Activated effector memory CD4-positive, alpha-beta T cell treated with anti-CD3 and anti-CD28 coated beads, Interleukin-2, amount 50 U/mL, for 16 hours (primary cell): ENCODE measurements around the gene CXCL1.

Source experiments
- DNase-seq: peaks from one replicate; pipeline ENCODE4 v3.0.0-alpha.2; 2020

The CXCL1 gene

DNA sequence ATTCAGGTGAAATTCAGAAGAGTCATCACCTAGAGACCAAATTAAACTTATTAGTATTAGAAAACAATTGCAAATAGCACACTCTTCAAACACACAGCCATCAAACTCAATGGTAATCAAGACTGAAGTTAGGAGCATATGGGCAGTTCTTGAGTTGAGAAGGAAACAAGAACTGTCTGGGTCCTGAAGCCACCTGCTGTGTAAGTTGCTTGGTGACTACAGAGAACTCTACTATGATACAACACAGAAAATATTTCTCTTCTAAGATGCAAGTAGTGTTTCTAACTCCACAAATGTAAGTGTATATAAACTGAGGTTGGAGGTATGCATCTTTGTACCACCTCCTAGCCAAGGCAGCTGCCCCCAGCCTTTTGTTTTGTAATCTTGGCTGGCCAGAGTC is 16.4 kb upstream of the CXCL1 start:
- no peak for DNase-seq

DNA sequence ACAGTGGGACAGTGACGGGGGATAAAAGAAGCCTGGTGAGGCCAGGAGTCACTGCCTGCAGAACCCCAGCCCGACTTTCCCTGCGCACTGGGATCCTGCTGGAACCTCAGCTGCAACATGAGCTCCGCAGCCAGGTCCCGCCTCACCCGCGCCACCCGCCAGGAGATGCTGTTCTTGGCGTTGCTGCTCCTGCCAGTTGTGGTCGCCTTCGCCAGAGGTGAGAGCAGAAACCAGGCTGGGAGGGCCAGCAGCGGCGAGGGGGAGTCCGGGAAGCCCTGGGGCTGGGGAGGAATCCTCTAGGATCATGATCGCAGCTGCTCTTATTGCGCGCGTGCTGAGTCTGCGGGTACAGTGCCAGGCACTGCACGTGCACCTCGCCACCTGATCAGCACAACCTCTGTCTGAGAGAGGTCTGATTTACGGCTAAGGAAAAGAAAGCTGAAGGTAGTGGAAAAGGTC is 15.9 kb upstream of the CXCL1 start, which contains the start of gene PF4V1:
TSS of gene PF4V1 (plus strand) at position 51 of the 459 bp plus-strand sequence. CDS start at position 118, 67 bp downstream.
- no peak for DNase-seq

DNA sequence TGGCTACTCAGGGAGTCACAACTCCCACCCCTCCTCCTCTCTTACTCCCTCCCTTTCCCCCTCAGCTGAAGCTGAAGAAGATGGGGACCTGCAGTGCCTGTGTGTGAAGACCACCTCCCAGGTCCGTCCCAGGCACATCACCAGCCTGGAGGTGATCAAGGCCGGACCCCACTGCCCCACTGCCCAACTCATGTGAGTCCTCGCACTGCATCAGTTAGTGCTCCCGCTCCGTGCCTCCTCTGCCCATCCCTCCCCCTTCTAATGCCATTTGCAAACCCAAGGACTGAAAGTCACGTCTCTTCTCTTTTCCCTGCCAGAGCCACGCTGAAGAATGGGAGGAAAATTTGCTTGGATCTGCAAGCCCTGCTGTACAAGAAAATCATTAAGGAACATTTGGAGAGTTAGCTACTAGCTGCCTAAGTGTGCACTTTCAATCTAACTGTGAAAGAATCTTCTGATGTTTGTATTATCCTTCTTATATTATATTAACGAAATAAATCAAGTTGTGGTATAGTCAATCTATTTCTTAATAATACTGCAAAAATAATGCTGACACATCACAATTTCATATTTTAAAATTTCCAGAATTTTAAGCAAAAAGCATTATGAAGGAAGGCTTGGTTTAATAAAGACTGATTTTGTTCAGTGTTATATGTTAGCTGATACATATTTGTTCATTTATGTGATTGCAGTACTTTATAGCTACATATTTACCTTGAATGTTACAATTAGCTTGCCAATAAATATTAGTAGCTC is 15.3 kb upstream of the CXCL1 start:
- DNase-seq: no peak

DNA sequence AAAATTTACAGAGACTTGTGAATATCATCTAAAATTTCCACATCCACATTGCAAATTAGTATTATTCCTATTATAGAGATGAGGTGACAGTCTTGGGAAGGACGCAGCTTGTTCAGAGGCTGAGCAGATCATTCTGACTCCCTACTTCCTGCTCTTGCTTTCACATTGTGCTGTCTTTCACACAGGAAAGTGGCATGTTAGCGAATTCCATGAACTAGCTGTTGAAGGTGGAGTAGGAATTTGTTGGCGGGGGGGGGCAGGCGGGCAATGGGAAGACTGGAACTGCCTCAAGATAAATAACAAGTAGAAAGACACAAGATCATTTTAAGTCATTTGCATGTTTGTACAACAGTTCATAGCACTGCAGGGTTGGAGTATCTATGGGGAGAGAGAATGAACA is 13.8 kb upstream of the CXCL1 start:
- DNase-seq: no peak

DNA sequence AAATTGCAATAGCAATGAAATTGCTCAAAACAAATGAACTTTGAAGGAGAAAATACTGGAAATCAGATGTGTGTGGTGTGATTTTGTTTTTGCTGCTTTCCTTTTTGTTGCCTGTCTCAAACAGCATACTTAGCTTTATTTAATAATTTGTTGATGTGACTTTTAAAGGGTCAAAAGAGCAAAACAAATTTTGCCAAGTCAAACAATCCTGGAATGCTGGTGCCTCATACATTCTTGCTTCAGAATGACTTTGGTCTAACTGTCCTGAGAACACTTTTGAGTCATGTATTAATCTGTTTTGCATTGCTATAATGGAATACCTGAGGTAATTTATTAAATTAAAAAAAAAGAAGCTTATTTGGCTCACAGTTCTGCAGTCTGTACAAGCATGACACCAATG is 12.7 kb upstream of the CXCL1 start:
- no peak for DNase-seq

DNA sequence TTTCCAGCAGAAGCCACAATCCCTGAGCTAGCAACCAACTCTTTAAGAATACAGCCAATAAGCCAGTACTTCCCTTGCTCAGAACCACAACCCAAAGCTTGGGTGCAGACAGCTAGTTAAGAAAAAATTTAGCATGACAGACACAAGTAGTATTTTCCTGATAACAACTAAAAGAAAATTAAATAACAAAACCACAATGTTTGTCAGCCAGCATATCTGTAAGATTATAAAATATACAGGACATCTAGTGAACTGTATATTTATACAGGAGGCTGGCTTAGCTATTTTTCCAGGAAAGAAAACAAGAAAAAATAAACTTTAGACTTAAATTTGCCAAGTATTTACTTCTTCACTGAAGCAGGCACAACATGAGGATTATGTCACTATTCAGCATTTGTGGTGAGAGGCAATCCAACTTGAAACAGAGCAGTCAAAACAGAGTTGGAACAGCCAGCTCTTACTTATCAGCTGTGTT is 9.5 kb upstream of the CXCL1 start:
- no peak for DNase-seq

DNA sequence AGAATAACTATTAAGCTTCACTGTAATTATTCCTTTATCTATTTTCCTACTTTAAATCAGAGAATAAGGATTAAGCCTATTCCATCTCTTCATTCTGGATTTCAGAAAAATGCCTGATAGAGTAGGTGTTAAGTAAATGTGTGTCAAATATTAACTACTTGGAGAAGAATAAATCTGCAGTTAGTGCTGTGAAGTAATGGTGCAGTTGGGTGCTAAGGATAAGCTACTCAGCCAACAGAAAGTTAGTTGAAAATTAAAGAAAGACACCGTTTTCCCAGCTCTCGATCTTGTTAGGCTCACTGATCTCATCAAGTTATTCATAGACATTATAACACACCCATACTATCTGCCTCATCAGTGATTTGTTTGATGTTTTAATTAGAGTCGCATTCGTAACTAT is 9.0 kb upstream of the CXCL1 start:
- DNase-seq: no peak

DNA sequence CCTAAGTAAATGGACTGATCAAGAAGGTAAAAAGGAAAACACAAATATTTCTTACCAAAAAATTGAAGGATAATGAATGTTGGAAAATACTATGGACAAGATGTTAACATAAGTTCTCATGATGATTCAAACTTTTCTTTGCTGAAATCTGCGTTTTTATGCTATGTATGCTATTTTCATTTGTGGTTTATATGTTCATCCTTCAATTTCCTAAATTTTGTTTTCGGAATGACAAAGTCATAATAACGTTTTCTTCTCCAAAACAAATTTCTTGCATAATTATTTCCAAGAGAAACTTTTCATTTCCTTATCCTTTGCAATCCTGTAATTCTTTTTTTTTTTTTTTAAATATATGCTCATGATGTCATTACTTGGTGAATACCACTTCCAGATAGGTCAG is 8.3 kb upstream of the CXCL1 start:
- no peak for DNase-seq

DNA sequence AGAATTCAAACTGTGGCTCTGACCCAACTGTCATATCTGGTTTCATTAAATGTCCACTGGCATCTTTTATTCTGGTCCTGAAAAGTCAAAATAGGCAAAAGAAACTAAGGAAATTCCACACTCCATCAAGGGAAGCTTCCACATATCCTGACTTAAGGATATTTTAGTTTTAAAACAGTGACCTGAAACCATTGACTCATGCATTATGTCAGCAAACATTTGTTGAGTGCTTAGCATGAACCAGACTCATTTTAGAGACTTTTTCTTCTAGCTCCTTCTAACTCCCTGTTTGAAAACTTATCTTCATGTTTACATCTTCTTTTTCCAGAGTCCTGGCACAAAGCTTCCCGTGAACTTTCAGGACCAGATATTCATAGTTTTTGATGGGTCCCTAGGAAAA is 6.9 kb upstream of the CXCL1 start:
- no peak for DNase-seq

DNA sequence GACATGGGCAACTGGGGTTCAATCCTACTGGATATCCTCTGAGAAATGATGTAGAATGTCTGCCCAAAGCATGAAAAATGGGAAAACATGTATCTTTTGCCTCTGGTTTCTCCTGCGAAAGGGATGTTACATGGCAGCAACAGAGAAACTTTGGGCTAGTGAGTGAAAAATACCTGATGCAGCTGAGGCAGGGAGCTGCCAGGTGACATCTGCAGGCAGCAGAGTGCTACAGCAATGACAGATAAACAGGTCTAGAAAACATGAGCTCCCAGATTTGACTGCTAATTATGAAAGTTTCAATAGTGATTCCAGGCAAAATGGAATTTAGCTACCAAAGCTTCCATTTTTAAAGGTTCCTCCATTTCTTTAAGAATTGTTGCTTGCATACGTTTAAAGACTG is 4.8 kb upstream of the CXCL1 start:
- no peak for DNase-seq

DNA sequence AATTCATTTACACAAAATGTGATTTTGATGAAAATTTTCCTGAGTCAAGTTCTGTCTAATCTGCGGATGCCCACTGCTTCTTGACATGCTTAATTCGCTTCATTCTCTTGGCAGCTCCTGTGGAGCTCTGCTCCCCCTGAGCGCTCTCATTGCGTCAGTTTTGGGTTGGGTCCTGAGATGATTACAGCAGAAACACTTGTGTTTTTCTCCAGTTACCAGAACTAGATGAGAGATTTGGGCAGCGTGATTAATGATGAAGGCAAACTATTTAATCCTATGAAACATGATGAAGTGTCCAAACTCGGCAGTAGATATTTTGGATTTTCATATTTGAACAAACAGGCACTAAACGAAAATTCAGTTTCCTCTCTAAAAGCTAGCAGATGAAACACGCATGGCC is 4.2 kb upstream of the CXCL1 start:
- DNase-seq: no peak

DNA sequence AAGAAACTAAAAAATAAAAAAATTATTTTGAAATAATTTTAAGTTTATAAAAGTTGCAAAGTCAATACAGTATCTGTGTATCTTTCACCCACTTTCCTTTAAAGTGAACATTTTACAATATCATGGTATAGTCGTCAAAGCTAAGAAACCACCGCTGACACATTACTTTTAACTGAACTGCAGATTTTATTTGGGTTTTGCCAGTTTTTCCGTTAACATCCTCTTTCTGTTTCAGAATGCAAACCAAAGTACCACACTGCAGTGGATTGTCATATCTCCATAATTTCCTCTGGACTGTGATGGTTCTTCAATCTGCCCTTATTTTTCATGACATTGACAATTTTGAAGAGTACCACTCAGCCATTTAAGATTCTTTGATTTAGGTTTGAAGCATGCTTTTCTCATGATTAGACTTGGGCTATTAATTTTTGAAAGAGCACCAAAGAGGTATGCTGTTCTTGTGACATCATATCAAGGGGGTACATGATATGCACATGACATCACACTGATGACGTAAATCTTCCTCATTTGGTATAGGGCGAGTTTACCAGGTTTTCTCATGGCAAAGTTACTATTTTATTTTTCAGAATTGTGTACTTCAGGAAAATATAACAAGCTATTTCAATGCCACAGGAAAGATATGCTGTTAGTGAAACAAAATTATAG is 3.6 kb upstream of the CXCL1 start:
- DNase-seq: no peak

DNA sequence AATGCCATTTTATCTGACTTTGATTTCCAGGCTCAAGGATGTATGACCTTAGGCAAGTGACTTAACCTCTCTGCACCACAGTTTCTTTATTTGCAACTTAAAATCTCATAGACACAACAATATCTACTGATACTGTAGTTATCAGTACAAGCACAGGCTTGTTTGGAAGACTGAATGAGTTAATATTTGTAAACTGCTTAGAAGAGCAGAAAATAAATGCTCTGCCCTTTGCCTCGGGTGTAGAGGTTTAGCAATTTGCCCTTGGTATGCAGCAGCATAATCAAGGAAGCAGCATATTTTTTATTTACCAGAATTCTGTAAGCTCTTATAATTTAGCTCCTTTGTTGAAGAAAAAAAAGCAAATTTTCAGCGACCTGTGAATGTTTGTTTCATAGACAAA is 2.9 kb upstream of the CXCL1 start:
- no peak for DNase-seq

DNA sequence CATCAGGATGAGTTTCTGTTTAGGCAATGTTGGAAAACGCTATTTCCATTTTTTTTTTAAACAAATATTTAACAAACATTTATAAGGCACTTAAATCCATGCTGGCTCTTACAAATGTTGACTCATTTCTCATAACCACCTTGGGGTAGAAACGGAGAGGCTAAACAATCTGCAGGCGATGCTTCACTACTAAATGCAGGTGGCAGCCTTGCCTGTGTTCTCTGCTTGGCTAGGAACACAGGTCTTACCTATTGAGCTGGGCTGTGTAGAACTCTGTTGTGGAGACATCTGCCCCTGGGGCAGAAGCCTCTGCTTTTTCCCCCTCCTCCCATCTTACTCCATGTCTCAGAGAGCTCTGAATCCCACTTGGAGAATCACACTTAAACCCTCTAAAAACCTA is 1.4 kb upstream of the CXCL1 start:
- no peak for DNase-seq

DNA sequence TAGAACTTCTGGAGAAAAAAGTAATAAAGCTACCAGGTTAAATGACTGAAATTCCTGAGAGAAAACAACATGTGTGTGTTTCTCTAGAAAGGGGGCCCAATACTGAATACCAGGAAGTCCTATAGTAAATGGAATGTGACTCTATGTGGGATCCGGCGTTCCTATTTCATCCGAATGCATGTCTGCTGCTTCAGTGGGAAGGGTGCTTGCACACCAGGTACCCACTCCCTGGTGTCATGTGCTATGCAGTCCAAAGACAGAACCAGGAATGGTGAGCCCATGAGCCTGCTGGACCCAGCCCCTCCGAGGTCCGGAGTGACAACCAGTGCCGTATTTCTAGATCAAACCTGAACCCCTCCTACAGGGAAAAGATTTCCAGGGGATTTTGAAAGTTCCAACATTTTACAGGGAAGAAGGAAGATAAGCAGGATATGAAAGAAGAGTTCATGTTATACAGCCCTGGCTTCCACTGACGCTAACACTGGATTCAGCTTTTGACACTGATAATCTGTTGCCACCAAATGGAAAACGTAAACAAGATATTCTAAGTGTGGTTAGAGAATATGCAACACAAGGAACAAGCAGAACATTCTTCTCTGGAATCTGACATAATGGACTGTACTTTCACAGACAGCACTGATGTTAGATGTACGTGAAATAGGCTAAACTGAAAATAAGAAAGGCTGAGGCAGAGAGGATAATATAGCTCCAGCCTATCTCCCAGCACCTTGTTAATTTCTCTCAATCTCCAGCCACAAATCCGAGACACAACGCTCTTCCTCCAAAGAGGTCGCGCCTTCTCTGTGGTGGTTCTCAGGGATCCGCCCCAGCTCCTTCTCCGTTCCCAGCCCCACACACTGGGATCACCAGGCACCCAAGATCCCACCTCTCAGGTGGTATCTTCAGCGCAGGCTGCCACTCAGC is 725 bp upstream of the CXCL1 start:
- no peak for DNase-seq

DNA sequence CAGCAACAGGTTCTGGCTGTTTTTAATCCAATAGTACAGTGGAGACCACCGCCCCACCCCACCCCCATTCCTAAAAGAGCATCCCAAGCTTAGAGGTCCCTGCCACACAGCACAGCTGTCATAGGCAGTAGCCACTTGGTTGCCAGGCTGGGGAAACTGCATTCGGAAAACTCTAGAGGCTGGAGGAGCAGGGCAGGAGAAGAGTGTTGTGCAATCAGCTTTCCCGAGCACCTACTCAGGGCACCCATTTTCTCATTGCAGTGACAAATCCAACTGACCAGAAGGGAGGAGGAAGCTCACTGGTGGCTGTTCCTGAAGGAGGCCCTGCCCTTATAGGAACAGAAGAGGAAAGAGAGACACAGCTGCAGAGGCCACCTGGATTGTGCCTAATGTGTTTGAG is 1.1 kb downstream of the CXCL1 start:
- DNase-seq: no peak

DNA sequence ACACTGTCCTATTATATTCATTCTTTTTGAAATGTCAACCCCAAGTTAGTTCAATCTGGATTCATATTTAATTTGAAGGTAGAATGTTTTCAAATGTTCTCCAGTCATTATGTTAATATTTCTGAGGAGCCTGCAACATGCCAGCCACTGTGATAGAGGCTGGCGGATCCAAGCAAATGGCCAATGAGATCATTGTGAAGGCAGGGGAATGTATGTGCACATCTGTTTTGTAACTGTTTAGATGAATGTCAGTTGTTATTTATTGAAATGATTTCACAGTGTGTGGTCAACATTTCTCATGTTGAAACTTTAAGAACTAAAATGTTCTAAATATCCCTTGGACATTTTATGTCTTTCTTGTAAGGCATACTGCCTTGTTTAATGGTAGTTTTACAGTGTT is 1.6 kb downstream of the CXCL1 start:
- no peak for DNase-seq

DNA sequence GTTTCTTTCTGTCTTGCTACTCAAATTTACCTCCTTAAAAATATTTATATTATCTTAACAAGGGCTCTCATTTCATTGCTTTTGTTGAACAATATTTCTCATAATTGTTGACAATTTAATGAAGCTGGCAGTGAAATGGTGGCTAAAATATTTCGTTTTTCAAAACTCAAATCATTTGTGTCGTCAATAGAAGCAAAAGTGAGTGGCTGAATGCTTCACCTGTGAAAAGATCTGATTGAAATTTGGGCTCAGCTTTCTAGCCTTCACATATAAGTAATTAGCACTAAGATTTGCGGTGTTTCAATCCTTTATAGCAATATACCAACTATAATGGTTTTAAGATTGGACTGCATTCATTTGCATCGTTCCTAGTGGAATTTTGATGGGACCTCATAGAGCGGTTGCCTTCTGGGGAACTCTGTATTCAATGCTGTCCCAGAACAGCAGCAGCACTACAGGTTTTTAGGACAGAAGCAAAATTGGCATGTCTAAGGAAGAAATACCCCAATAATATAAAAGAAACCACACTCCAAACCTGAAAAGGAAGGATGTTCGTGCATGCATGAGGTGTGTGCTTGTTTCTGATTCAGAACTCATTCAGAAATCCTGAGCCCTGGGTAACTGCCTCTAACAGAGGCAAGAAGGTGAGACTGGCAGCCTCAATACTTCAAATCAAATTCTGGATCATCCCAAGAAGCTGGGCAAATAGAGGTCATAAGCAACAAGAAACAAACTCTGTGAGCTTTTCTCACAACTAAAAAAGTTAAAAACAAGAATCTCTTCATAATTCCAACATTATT is 2.5 kb downstream of the CXCL1 start:
- no peak for DNase-seq

DNA sequence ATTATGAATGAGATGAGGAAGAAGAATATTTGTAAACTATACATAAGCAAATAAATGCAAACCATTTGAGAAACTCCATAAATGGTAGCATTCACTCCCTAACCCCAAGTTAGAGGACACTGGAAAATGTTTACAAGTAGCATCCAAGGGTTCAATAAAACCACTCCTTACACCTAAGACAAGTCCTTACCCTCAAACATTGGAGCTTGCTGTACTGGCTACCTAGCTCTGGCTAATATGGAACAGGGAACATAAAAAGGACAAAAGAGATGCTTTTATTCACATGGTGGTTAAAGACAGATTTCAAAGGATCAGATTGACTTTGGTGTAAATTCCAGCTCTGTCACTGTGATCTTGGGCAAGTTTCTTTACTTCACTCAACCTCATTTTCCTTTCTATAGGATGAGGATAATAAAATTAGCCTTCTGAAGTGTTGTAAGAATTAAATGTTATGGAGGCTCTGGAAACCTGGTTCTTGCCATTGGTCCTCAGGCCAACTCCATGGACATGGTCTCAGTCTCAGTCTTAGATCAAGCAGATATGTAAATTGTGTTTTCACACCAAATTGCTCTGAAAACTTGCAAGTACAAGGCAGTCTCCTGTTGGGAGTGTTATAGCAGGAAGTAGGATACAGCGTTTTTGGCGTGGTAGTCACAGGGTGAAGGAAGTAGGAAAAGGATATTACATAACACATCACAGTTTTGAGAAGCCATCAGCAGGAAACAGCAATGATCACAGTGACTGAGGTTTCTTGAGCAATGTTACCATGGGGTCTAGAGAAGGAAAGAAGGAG is 3.3 kb downstream of the CXCL1 start:
- no peak for DNase-seq

DNA sequence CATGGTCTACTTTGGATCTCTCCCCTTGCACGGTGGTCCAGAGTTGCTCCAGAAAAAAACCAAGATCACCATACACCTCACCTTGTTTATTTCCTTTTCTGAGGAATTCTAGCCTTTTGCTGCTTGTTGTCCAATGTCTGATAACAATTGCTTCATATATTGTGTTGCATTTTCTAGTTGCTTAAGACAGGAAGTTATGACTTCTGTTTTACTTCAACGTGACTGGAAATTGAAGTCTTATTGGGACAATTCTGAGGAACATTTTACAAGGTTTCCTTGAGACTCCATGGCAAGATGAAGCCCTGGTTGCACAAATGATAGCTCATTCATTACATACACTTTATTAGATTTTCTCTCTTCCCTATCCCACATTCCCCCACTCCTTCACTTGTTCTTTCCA is 5.2 kb downstream of the CXCL1 start:
- DNase-seq: no peak

DNA sequence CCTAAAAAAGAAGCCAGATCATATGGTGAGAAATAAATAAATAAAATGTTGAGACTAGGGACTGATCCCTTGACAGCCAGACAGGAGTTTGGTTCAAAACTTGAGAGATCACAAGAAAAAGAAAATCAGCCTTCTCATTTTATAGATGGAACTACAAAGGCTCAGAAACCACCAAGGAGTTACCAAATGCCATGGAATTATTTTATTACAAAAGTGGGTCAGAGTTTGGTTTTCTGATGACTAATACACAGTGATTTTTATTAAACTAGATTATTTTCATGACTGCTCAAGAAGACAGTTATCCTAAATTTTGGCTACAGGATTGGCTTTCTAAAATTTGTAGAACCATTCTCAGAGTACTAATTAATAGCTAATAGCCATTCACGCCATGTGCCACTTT is 6.2 kb downstream of the CXCL1 start:
- no peak for DNase-seq

DNA sequence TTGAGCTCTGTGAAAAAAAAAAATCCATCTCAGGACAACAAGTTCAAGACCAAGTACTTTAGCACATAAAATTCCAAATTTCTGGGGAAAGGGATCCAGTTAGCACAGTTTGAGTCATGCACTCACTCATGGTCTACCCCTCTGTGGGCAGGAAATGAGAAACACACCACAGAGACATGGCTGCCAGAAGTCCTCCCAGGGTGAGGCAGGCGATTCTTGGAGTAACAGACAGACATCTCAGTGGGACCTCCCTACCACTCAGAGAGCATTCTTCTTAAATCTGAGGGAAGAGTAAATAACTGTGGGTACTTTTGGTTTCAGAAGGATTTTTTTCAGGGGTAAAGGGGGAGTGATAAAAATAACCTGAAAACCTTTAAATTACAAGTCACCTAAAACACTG is 14.1 kb downstream of the CXCL1 start:
- no peak for DNase-seq
